ENCODE data around the gene NPAS3.

Gene NPAS3

DNA sequence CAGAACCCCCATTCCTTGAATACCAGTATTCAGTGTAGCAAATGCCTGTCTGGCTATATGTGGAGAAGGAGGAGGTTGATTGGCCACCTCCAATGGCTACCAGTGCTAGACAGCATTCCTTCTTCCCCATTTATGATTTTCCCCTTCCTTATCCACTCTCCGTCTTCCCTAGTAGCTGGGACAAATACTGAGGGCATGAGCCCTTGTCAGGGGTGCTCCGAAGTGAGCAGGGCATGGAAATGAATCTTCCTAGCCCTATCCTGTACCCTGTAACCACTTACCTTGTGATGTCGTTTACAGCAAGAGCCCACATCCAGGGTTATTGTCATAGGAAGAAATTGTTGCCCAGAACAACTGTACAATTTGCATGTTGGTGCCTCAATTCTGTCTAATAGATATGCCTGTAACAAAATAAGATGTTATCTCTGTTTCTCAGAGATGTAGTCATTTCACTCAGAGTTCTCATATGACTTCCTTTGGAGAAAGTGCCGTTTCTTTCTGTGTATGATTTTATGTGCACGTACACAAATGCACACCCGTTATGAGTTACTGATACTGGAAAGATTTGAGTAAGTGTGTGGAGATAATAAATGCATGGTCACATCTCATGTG is 588.5 kb downstream of the NPAS3 start:
- no peak for ATAC-seq

DNA sequence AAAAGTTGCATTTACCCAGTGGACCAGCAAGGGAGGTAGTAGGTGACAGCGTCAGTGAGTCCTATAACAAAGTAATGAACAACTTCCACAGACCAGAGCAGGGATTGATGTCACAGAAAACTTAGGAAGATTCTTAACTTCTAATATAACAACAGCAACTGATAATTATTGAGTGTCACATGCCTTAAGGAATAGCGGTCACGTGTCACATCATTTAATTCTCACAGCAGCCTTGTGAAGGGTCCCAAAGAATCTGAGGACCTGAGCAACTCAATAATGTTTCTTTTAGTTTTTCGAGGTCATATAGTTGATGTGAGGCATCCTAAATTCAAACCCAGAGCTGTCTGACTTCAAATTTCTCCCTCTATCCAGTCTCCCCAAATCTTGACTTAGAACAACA is 590.0 kb downstream of the NPAS3 start:
- ATAC-seq = no peak

DNA sequence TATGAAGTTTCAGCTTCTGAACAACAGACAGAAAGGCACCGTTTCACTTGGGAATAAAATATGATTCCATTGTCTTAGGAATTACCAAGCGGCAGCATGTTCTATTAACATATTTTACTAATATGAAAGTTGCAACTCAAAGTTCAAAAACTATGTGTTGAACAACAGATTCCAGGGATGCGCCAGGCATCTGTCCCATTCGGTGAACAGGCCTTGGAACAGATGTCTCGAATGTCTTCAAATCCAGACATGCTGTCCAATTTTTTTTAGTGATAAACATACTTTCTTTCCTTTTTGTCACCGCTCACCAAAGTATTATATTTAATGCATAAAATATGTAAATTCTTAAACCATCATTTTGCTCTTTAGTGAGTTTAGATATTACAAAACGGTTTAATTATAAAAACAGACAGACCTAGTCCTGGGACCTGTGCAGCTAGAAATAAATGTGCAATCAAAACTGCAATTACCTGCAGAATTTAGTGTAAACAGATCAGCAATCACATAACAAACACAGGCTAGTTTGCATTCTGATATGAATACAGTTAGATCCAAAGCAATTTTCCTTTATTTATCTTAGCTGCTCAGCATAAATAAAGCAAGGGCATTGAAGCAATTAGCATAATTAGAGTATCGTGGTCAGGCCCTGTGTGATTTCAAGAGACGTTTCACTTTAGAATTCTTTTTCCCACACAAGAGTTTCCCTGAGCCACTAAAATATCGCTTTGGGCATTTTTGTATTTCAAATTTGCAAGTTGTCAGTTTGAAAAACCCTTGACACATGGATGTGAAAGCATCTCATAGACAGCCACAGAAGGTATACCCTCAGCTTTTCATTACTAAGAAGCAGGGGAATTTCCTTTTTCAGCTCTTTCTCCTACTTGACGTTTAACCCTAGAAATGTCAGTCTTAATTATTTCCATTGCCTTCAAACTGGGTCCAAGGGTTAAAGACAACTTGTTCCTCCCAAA is 591.4 kb downstream of the NPAS3 start:
- no peak for ATAC-seq

DNA sequence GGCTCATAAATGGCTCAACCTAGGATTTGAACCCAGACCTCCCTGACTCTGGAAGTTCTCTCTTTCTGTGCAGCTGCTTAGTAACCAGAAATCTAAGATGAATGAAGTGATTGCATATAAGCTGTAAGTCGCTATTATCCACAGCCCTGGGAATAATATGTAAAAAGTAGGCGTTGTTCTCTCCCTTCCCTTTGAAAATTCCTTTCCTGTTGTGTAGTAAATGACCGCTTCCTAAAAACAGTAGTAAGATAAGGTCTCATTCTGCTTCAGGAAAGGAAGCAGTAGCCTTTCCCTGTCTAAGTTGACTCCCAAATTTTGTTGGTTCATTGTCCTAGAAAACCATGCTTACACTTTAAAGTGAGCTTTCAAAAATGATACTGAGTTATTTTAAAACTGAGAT is 593.9 kb downstream of the NPAS3 start:
- no peak for ATAC-seq

DNA sequence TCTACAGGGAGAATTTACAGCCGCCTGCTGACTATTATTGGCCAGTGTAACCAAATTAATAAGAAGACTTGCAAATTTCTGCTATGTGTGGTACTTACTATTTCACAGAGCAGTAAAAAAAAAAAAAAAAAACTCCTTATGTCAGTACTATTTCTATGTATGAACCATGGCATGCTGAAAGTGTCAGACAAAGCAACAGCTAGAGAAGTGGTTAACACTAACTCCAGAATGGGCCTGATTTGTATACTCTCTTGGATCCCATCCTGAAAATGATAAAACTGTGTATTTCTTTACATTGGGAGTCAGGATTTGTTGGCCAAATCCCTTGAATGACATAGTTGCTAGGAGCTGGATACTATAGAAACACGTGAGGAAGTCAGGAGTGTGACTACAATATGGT is 595.4 kb downstream of the NPAS3 start:
- ATAC-seq = no peak

DNA sequence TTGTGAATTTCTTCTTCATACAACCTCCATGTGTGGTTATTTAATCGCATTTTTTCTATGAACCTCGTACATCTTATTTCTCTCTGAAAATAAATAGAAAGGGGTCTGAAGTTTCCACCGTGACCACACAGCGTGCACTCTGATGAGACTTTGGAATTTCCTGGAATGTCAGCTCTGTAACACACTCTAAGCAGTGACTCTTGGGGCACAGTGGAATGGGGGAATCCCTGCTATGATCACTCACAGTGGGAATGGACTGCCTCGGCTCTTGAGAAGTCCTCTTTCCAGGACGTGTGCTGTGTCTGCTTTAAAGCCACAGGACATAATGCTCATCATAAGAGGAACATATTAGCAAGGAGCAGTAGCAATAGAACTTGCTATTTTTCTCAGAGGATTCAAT is 596.0 kb downstream of the NPAS3 start:
- ATAC-seq = no peak

DNA sequence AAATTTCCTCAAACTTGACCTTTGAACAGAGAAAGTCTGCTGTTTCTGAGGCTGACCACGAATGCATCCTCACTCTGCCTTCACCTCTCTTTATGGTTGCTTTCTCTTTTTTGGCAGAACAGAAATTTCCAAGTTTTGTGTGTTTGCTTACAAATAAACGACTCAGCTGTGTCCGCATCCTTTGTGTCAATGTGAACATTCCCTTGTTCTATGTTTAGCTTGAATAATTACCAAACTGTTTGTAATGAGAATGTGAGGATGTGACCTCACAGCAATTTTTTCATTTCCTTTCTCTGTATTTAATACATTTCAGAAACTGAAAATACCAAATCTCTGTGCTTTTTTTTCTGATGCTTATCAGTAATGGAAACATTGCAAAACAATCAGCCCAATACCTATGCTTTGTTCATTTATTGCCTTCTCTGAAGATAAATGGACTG is 601.3 kb downstream of the NPAS3 start:
- no peak for ATAC-seq

DNA sequence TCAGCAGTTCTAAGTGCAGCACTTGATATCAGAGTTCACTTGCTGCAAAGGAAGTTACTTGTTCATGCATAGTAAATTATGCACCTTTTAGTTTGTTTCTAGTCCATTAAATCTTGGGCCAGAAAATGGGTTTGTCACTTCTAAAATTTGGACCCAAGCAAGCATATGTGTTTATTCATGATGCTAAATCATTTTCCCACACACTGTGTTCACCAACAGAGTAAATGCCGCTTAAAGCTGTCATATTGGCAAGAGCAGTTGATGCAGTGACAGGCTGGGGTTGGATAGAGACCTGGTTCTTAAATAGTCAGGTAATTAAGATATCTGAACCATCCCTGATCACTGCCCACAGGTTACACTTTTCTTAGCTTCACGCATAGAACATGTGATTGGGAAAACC is 602.5 kb downstream of the NPAS3 start:
- ATAC-seq = no peak

DNA sequence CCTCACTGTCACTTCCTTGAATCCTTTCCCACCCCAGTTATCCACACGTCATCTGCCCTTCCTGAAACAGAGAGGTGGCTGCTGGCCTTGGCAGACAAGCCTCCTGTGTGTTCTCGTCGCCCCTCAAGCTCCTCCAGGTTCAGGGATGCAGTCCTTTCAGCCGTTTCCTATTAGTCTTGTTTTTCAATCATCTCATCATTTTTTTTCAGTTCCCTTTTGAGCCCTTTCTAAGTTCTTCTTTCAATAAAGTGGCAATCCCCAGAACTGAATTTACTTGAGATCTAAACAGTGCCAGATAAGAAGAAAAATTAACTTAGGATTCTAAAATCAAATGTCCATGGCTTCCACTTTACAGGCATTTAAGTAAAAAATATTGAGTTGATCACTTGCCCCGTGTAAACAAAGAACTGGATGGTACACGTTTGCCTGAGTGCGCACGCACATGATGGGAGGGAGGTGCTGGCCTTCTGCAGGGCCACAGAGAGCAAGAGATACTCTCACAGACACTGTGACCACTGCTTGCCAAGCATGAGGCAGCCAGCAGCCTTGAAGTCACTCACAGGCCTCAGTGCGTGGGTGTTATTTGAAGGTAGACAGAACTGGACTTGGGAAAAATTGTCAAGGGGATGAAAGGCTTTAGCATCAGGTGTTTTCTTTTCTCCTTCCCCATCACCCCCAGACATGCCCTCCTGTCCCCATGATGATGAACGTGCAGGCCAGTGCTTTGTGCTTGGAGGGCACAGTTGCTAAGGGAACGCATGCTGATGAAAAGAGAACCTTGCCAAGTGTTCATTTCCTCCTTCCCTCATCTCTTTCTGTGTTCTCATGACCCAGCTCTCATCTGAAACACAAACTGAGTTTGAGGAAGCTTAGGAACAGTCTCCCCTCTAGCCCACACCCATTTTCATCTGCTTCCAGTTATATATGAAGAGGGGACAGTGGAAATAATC is 603.9 kb downstream of the NPAS3 start:
- no peak for ATAC-seq

DNA sequence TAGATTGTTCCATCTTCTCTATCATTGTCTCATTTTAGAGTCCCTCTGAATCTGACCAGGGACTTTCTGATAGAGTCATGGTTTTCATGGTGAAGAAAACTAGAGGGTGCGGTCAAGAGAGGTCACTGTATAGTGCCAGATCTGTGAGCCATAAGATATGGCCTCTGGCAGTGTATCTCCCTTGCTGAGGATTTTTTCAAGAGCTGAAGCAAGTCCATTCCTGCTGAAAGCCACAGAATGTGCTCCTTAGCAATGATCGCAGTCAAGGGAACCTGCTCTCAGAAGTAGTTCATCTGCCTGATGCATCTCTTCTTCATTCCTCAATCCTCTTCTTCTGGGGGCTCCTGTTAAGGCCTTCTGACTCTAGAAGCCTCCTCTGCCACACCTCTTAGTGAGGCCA is 607.0 kb downstream of the NPAS3 start:
- ATAC-seq = no peak

DNA sequence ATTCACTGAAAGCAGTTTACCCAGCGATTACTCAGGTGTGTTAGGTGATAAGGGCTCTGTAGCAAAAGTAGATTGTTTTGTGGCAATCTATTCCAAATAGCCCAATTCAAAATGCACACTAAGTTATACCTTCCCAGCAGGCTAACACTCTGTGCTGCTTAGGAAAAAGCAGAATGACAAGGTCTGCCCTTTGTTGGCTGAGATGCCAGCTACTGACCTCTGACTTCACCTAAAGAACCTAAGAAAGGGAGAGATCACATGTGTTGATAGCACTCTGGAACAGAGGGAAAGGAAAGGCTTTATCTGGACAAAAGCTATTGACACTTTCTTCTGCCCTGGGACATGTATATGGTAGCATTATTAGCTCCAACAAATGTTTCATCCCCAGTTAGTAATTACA is 609.9 kb downstream of the NPAS3 start:
- ATAC-seq = no peak

DNA sequence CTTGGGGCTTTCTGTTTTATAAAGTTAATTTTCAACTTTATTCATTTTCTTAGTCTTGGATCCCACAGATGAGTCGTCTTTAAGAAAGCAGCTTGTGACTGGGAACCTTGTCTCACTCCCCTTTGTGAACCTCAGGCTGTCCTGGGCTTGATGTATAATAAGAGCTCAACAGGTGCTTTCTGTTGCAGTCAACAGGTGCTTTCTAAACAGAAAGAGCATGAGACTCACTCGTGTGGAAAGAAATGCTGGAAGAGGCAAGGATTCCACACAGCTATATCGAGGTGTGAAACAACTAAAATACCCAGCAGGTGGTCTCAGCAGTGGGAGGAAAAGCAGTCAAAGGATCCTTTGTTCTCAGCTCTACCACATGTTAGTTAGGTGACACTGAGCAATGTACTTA is 613.3 kb downstream of the NPAS3 start:
- no peak for ATAC-seq

DNA sequence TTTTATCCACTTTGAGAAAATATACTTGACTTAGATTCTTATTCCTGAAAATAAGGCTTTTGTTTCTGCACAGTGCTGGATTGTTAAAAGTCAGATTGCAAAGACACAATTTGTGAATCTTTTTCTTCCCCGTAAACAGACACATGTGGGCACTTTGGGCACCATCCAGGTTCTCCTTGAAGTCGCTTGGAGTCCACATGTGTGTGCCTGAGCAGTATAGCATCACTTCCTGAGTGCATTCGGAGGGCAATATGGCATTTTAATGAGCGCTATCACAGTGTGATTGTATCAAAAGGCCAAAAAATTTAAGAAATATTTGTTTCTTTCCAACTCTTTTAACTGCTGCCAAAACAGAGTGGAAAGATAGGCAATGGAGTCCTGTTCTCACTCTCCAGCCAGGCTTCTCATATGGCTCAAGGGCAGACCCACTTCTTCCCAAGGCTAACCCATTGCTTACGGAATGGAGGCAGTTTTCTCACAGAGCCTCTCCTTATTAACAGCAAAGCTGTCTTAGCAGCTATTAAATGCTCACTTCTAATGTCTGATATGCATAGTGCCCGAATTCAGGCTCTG is 615.1 kb downstream of the NPAS3 start:
- no peak for ATAC-seq

DNA sequence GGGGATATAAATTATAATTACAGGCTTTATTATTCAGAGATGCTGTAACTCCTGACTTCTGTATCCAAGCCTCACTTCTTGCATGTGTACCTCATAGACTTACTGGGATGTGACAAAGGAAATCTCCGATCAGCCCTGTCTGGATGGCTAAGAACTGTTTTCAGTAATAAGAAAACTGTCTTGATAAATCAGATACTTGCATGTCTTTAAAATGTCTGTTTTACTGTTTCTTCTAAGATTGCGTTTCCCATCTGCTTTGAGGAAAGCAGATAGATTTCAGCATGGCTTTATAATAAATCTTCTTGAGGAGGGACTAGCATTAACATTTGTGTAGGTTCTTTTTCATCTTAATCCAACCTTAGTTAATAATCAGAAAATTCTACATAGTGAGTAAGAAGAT is 616.3 kb downstream of the NPAS3 start:
- ATAC-seq = no peak

DNA sequence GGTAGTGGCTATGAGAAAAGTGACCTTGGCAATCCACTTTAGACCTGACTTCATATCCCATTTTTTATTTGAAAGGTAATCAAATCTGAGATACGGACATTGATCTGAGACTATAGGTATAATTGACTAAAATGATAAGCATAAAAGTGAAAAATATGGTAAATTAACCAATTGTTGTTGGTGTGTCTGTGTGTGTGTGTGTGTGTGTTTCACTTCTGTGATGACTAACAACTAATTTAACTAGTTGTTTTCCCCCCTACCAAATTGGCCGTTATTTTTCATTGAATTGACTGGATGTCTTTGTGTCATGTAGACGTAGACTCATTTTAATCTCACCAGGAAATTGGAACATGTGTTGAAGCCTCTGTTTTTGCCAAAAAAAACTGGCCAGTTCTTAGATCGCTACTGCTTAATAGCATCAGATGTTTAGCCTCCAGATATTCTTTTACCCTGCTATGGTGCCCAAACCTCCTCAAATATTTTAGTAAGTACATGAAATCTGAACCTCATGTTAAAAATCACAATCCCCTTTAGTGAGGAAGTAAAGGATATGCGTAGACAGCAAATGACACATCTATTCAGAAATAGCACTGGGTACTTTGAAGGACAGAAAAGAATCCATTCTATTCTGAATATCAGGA is 617.2 kb downstream of the NPAS3 start:
- ATAC-seq = no peak

DNA sequence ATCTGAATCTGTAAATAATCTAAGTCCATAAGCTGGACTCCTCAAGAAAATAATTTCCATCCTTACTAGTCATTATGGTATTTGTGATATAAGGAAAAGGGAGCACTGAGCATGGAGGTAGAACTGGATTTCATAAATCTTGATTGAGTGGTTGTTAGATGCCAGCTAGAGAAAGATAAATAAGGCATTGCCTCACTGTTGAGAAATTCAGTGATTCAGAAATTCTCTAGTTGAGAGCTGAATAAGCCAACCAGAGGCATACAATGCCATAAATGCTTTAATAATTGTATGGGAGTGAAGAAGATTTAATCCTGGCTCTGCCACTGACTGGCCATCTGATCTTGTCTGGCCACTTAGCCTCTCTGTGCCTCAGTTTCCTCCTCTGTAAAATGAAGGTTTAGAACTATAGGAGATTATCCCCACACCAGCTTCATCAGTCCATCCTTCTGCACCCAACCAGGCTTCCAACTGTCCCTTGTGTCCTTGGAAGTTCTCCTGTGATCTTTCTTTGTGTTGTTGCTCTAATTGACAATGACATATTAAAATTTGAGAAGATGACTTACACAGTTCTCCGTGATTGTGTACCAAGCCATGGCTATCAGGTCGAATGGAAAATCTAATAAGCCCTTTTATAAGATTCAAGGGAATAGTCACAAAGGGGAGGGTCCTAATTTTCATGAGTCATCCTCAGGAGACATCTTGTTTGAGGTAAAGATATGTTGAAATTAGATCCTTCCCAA is 617.9 kb downstream of the NPAS3 start:
- ATAC-seq = no peak

DNA sequence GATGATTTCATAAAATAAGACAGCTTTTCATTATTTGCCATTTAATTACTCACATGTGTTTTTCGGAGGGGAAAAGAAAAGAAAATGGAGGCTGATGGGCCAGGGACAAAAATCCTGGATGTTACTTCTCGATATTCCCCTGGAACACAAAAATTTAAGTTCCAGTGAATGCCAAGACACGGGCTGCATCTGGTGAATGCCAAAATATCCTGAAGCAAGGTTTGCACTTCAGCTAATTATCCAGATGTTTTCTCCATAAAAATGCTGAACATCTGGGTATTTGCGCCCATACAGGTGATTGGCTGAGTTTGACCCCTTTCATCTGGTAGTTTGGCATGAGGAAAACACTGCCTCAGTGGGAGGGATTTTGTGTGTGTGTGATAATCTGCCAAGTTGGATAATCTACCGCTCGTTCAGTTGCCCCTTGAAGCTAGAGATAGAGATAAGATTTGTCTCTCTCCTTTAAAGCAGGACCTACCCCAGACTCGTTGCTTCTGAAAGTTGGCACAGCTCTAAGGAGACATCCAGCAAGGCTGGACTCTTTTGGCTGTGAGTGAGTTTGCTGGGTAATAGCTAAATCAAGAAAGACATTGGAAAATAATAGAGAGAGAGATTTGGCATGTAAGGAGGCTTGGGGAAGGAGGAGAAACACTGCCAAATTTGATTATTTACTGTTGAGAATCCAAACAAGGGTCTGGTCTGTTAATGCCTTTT is 622.2 kb downstream of the NPAS3 start:
- ATAC-seq = no peak

DNA sequence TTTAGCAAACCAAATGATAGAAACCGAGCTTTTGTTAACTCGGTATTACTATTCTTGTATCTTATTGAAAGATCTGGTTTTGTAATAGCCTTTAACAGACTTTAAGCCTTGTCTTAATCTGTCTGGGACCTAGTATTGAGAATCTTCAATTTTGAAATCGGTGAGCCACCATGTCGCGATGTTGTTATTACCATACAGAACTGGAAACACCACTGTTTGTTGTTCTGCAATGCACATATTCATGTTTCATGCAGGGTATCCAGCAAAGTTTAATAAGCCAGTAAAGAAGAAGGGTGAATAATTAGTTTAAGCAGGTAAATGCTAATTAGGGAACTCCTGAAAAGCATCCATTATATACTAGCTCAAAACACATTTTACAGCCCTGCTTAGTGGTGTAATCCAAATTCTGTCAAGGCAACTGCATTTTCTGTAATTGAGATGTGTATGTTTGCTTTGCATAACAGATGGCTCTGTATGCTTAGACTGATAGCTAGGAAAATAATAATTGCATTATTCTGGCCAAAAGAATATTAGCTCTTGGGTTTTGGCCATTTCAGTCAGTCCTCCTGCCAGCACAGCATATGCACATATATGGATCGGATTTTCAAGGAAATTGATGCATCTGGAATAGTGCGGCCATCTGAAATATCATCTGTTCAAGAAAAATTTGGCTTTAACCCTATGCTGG is 623.0 kb downstream of the NPAS3 start:
- no peak for ATAC-seq

DNA sequence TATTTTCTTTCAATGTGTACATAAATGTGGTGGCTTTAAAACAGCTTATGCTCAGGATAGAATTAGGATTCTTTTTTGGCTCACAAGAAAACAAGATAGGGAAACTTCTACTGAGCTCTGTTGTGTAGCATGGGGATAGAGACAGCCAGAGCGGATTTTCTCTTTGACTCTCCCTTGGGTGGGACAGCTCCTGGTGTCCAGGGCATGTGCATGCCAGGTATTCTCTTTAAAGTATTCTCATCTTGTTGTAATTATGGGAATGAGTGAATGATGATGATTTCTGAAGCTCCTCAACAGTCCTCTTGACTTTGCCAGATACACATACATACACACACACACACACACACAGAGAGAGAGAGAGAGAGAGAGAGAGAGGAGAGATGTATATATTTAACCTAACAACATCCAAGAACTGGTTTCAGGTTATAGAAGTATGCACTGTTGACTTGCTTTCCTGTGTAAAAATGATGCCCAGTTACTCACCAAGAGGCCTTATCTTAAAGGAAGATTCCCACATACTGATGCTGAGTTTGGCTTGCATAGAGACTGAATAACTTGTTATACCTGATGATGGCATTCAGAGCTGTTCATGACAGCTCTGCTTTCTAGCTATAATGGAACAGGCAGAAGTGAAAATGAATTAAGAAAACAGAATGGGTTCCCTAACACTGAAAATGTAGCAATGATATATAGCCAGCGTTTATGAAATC is 624.7 kb downstream of the NPAS3 start:
- no peak for ATAC-seq

DNA sequence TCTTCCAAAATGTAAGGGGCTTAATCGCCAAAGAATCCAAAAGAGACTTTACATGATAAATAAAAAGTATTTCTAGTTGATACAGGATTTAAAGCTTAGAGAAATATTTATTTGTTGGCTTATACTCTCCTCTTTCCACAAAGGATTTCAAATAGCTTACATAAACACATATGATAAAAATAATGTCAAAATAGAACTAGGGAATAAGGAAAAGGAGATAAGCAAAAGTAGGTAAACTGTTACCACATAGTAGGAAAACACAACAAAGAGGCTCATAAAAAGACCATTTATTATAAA is 625.2 kb downstream of the NPAS3 start:
- ATAC-seq = no peak
